Measurements from ENCODE around the gene IL36B. TPM values are rescaled to one million over a fixed set of nuclear protein-coding genes. Genes with fewer than 3 reads are reported as not detected.

Gene IL36B
- total and polyA plus RNA-seq, 2 donors (not counting 1 experiment from before 2014, with no cell fraction given) = not detected

DNA sequence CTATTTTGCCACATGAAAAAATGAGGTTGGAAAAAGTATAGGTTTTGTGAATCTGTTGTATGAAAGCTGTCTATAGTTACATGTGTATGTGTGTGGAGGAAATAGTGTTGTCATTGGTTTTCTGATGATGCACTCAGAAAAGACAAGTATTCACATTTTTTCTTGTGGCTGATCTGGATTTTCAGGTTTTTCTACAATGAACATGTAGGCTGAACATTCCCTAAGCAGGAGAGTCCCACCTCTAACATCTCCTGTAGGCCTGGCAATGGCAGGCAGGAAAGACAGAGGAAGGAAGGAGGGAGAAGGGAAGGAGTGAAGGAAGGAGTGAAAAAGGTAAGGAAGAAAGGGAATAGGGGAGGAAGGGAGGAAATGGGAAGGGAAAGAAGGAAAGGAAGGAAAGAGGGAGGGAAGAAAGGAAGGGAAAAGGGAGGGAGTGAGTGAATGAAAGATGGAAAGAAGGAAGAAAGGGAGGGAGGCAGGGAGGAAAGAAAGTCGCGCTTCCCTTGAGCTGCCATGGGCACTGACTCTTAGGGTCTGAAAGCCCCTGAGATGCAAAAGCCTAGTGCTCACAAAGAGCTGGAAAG is 5.8 kb upstream of the IL36B start:
- 50% methylated on average over 2 of the region's 2 CpGs for WGBS (ENCODE audit: insufficient coverage)
- Histone ChIP-seq H4K20me1 (ENCODE audit: control insufficient read depth, insufficient read depth, low read length, poor library complexity, severe bottlenecking) (no peaks in the 10 kb centered on the region), H3K27ac (ENCODE audit: low read length in 2 of 2) (no peak overlapping the region), H3K79me2 (ENCODE audit: control insufficient read depth, insufficient read depth, low read length) (no peaks in the 10 kb centered on the region), H3K4me2 (replicated peaks; ENCODE audit: low read depth, low read length, poor library complexity, severe bottlenecking) (no peak overlapping the region), H3K9ac (ENCODE audit: low read length) (no peak overlapping the region), H3K4me3 (ENCODE audit: control extremely low read depth in 1 of 5, extremely low read depth in 1 of 5, insufficient read depth in 1 of 5, low read depth in 2 of 5, low read length in 4 of 5) (no peak overlapping the region), H3K36me3 (replicated peaks in 1 of 2; ENCODE audit: control extremely low read depth in 1 of 2, control insufficient read depth in 1 of 2, extremely low read depth in 1 of 2, insufficient read depth in 2 of 2, low read length in 1 of 2) (no peaks in the 10 kb centered on the region), H3K27me3 (replicated peaks in 1 of 4; ENCODE audit: control extremely low read depth in 1 of 4, control insufficient read depth in 3 of 4, insufficient read depth in 4 of 4, low read length in 3 of 4) (peaks cover 0 to 4% (median 0%) of the 10 kb centered on the region in 4 experiments), H3K9me3 (ENCODE audit: control extremely low read depth in 1 of 3, control insufficient read depth in 2 of 3, insufficient read depth in 1 of 3, low read length in 2 of 3) (peaks cover 0 to 20% (median 10%) of the 10 kb centered on the region in 3 donors), H3K4me1 (ENCODE audit: control insufficient read depth in 2 of 2, insufficient read depth in 2 of 2, low read length in 2 of 2) (no peaks in the 10 kb centered on the region), H2AFZ (ENCODE audit: insufficient read depth, low read depth, low read length, poor library complexity, severe bottlenecking) (no peak overlapping the region)
- intact Hi-C loops (cut with micrococcal nuclease) = no loop called here
- ChIA-PET CTCF (no interaction called here), POLR2A (no interaction called here)
- Mint-ChIP-seq H3K27me3 (peaks cover 25% of the 10 kb centered on the region), H3K4me3 (no peak overlapping the region), H3K27ac (no peak overlapping the region), H3K9me3 (ENCODE audit: insufficient read depth) (peaks cover 9% of the 10 kb centered on the region), H3K4me1 (no peaks in the 10 kb centered on the region)
- no peak for TF ChIP-seq CTCF (IDR thresholded peaks at IDR 0.05)
- TF ChIP-seq EZH2 (IDR thresholded peaks at IDR 0.05; ENCODE audit: borderline replicate concordance, insufficient read depth, low read depth, low read length, poor library complexity, severe bottlenecking) = no peak
- DNase-seq (no peak), ATAC-seq (ENCODE audit: low read depth) (no peak)

GRCh38 chr2:113057117-113057516 is 4.5 kb upstream of the IL36B start:
- Histone ChIP-seq H3K27ac (ENCODE audit: low read length in 2 of 2) (no peak overlapping the region), H3K4me1 (ENCODE audit: control insufficient read depth in 2 of 2, insufficient read depth in 2 of 2, low read length in 2 of 2) (no peaks in the 10 kb centered on the region), H3K9ac (ENCODE audit: low read length) (no peak overlapping the region), H3K4me3 (ENCODE audit: control extremely low read depth in 1 of 5, extremely low read depth in 1 of 5, insufficient read depth in 1 of 5, low read depth in 2 of 5, low read length in 4 of 5) (no peak overlapping the region), H3K4me2 (replicated peaks; ENCODE audit: low read depth, low read length, poor library complexity, severe bottlenecking) (no peak overlapping the region), H2AFZ (ENCODE audit: insufficient read depth, low read depth, low read length, poor library complexity, severe bottlenecking) (no peak overlapping the region), H3K9me3 (ENCODE audit: control extremely low read depth in 1 of 3, control insufficient read depth in 2 of 3, insufficient read depth in 1 of 3, low read length in 2 of 3) (peaks cover 0 to 22% (median 8%) of the 10 kb centered on the region in 3 donors), H3K36me3 (replicated peaks in 1 of 2; ENCODE audit: control extremely low read depth in 1 of 2, control insufficient read depth in 1 of 2, extremely low read depth in 1 of 2, insufficient read depth in 2 of 2, low read length in 1 of 2) (no peaks in the 10 kb centered on the region), H4K20me1 (ENCODE audit: control insufficient read depth, insufficient read depth, low read length, poor library complexity, severe bottlenecking) (no peaks in the 10 kb centered on the region), H3K27me3 (replicated peaks in 1 of 4; ENCODE audit: control extremely low read depth in 1 of 4, control insufficient read depth in 3 of 4, insufficient read depth in 4 of 4, low read length in 3 of 4) (peaks cover 0 to 4% (median 0%) of the 10 kb centered on the region in 4 experiments), H3K79me2 (ENCODE audit: control insufficient read depth, insufficient read depth, low read length) (no peaks in the 10 kb centered on the region)
- peaks cover 26% of the 10 kb centered on the region for H3K27me3 Mint-ChIP-seq
- no CpG with 5 or more reads among the region's 1 CpG for WGBS (ENCODE audit: insufficient coverage)
- H3K9me3 Mint-ChIP-seq (ENCODE audit: insufficient read depth) = peaks cover 12% of the 10 kb centered on the region
- CTCF ChIA-PET = no interaction called here
- POLR2A ChIA-PET = no interaction called here
- no peaks in the 10 kb centered on the region for H3K4me1 Mint-ChIP-seq
- H3K4me3 Mint-ChIP-seq = no peak overlapping the region
- intact Hi-C loops (cut with micrococcal nuclease) = no loop called here
- TF ChIP-seq EZH2 (IDR thresholded peaks at IDR 0.05; ENCODE audit: borderline replicate concordance, insufficient read depth, low read depth, low read length, poor library complexity, severe bottlenecking) (no peak), CTCF (IDR thresholded peaks at IDR 0.05) (no peak)
- no peak for ATAC-seq (ENCODE audit: low read depth)
- H3K27ac Mint-ChIP-seq = no peak overlapping the region
- no peak for DNase-seq
